Measurements from ENCODE around the gene FLAD1. TPM values are rescaled to one million over a fixed set of nuclear protein-coding genes. Genes with fewer than 3 reads are reported as not detected.
"Not testable (repeated sequence)": the region's sequence is repeated elsewhere in the genome, so short reads cannot be mapped to it uniquely, and the experiment has no call there.

The FLAD1 gene
- total RNA-seq, 1 donor from 2014 or later: 31.2 TPM

- no peaks in the 10 kb centered on the region for H3K27me3 ChIP-seq
- TF ChIP-seq CTCF (IDR thresholded peaks at IDR 0.05): no peak
- peaks cover 7 to 10% of the 10 kb centered on the region in 2 donors for H3K4me1 ChIP-seq
- no peak for DNase-seq (ENCODE audit: low spot score in 2 of 2)
- peaks cover 14% of the 10 kb centered on the region in 2 donors for H3K36me3 ChIP-seq
- intact Hi-C loops (cut with DNase I): loop anchor here (1.0 to 2.0 kb wide), 4 partner anchors 9 to 28 kb away; partner anchors contain the start of genes PBXIP1 and PYGO2
- H3K9me3 ChIP-seq: no peaks in the 10 kb centered on the region
- peak overlapping the region; percentile 56 to 59 for H3K27ac ChIP-seq
- H3K4me3 ChIP-seq: peak overlapping the region; percentile 58 to 84
These were observed 777 bp downstream of the FLAD1 start for GRCh38 chr1:154983776-154984466.

DNA sequence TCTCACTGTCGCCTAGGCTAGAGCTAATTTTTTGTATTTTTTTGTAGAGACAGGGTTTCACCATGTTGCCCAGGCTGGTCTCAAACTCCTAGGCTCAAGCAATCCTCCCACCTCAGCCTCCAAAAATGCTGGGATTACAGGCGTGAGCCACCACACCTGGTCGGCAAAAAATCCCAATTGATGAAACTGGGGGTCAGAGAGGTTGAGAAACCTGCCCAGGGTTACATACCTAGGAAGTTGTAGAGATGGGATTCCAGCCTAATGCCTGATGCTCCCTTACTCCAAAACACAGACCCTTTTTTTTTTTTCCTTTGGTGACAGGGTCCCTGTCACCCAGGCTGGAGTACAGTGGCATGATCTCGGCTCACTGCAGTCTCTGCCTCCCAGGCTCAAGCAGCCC lies 3.6 kb downstream of the FLAD1 start:
- Histone ChIP-seq H3K36me3 (peaks cover 26 to 36% of the 10 kb centered on the region in 2 donors), H3K4me1 (peaks cover 7 to 10% of the 10 kb centered on the region in 2 donors)
- DNase-seq (ENCODE audit: low spot score in 2 of 2); intact Hi-C loops (cut with DNase I); H3K4me3 ChIP-seq; H3K9me3 ChIP-seq; H3K27me3 ChIP-seq; H3K27ac ChIP-seq: not testable (repeated sequence)

DNA sequence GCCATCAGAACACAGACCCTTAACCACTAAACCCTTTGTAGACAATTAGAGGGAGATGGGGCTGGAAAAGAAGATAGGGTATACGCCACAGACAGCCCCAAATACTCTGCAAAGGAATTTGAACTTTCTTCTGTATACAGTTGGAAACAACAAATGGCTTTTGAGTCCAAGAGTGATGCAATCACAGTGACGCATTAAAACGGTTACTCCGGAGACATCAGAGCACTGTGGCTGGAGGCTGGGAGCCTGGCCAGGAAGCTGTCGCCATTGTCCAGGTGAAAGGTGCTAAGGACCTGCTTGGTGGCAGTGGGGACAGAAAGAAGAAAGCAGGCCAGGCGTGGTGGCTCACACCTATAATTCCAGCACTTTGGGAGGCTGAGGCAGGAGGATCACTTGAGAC lies 4.2 kb downstream of the FLAD1 start:
- DNase-seq (ENCODE audit: low spot score in 2 of 2): no peak
- intact Hi-C loops (cut with DNase I): no loop called here
- no peak overlapping the region for H3K27ac ChIP-seq
- no peak overlapping the region for H3K4me3 ChIP-seq
- peaks cover 26 to 36% of the 10 kb centered on the region in 2 donors for H3K36me3 ChIP-seq
- no peaks in the 10 kb centered on the region for H3K27me3 ChIP-seq
- no peak for TF ChIP-seq CTCF (IDR thresholded peaks at IDR 0.05)
- no peaks in the 10 kb centered on the region for H3K9me3 ChIP-seq
- peaks cover 6 to 10% of the 10 kb centered on the region in 2 donors for H3K4me1 ChIP-seq

GRCh38 chr1:154988058-154988954 lies 5.2 kb downstream of the FLAD1 start:
- no peak for TF ChIP-seq CTCF (IDR thresholded peaks at IDR 0.05)
- Histone ChIP-seq H3K4me3 (no peak overlapping the region), H3K9me3 (no peaks in the 10 kb centered on the region), H3K27me3 (no peaks in the 10 kb centered on the region), H3K4me1 (peaks cover 4 to 6% of the 10 kb centered on the region in 2 donors), H3K36me3 (peaks cover 26 to 36% of the 10 kb centered on the region in 2 donors), H3K27ac (no peak overlapping the region)
- no peak for DNase-seq (ENCODE audit: low spot score in 2 of 2)
- intact Hi-C loops (cut with DNase I): no loop called here

- no peak for DNase-seq (ENCODE audit: low spot score in 2 of 2)
- Histone ChIP-seq H3K4me1 (no peaks in the 10 kb centered on the region), H3K9me3 (no peaks in the 10 kb centered on the region), H3K4me3 (no peak overlapping the region), H3K36me3 (peaks cover 26 to 36% of the 10 kb centered on the region in 2 donors), H3K27me3 (no peaks in the 10 kb centered on the region), H3K27ac (no peak overlapping the region)
- TF ChIP-seq CTCF (IDR thresholded peaks at IDR 0.05): no peak
- intact Hi-C loops (cut with DNase I): no loop called here
These were observed 6.2 kb downstream of the FLAD1 start for GRCh38 chr1:154989195-154989860.
